ENCODE measurements around the gene SPTB.
"Not testable (repeated sequence)": the region's sequence is repeated elsewhere in the genome, so short reads cannot be mapped to it uniquely, and the experiment has no call there.

SPTB gene

DNA sequence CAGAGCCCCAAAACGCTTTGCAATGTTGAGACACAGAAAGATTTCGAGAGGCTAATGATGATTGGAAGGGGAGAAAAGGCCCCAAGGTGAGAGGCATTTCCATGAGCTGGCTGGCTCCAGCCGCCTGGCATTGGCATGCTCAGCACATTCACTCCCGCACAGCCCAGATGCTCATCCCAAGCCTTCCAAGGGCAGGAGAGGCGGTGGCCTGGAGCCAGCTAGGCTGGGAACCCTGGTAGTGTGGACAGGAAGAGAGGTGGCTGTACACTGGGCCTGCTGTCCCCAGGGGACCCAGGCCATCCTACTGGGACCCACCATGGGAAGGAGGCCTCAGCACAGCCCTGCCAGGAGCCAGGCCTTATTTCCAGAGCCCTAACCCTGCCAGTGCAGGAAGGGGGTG is 72.2 kb downstream of the SPTB start:
- Histone ChIP-seq H3K9me3 (no peaks in the 10 kb centered on the region), H3K4me1 (ENCODE audit: control insufficient read depth in 1 of 2, insufficient read depth in 1 of 2, low read depth in 1 of 2, low read length in 1 of 2) (no peaks in the 10 kb centered on the region), H3K27ac (no peak overlapping the region), H3K27me3 (peaks cover 22% of the 10 kb centered on the region), H3K36me3 (no peaks in the 10 kb centered on the region), H3K4me3 (ENCODE audit: low read depth in 1 of 2, low read length in 1 of 2) (no peak overlapping the region)
- TF ChIP-seq, protein P1, sequence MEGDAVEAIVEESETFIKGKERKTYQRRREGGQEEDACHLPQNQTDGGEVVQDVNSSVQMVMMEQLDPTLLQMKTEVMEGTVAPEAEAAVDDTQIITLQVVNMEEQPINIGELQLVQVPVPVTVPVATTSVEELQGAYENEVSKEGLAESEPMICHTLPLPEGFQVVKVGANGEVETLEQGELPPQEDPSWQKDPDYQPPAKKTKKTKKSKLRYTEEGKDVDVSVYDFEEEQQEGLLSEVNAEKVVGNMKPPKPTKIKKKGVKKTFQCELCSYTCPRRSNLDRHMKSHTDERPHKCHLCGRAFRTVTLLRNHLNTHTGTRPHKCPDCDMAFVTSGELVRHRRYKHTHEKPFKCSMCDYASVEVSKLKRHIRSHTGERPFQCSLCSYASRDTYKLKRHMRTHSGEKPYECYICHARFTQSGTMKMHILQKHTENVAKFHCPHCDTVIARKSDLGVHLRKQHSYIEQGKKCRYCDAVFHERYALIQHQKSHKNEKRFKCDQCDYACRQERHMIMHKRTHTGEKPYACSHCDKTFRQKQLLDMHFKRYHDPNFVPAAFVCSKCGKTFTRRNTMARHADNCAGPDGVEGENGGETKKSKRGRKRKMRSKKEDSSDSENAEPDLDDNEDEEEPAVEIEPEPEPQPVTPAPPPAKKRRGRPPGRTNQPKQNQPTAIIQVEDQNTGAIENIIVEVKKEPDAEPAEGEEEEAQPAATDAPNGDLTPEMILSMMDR (IDR thresholded peaks at IDR 0.05), result no peak

GRCh38 chr14:64806862-64807495 is 72.7 kb downstream of the SPTB start:
- no peaks in the 10 kb centered on the region for H3K9me3 ChIP-seq
- H3K4me1 ChIP-seq (ENCODE audit: control insufficient read depth in 1 of 2, insufficient read depth in 1 of 2, low read depth in 1 of 2, low read length in 1 of 2), result no peaks in the 10 kb centered on the region
- TF ChIP-seq, protein P1 (IDR thresholded peaks at IDR 0.05), result no peak
- peaks cover 16% of the 10 kb centered on the region for H3K27me3 ChIP-seq
- no peak overlapping the region for H3K4me3 ChIP-seq (ENCODE audit: low read depth in 1 of 2, low read length in 1 of 2)
- H3K36me3 ChIP-seq, result no peaks in the 10 kb centered on the region
- no peak overlapping the region for H3K27ac ChIP-seq

DNA sequence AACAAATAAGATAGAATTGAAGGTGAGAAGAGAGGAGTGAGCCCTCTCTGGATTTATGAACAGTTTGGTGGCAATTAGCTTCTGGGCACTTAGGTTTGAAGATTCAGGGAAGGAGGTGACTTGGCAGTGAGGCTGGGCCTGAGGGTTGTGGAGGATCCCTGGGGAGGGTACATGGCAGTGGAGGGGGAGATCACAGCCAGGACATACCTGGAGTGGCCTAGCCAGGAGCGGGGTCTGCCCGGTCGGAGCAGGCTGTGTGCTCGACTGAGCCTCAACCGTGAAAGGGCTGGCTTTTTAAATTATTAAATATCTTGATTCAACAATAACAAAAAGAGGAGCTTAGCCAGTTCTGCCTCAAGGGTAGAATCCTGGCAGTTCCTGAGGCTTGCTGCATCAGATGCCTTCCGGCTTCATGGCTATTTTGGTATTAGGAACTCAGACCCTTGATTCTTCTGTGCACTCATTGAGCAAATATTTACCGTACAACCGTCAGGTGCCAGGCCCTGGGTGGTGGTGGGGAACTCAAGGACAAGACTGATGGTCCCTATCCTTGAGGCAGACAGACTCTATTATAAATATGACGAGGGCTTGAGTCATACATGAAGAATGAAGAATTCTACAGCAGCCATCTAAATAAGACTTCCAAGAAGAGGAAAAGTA is 73.4 kb downstream of the SPTB start:
- Histone ChIP-seq H3K4me3 (ENCODE audit: low read depth in 1 of 2, low read length in 1 of 2) (no peak overlapping the region), H3K27me3 (peaks cover 10% of the 10 kb centered on the region), H3K9me3 (no peaks in the 10 kb centered on the region), H3K36me3 (no peaks in the 10 kb centered on the region), H3K4me1 (ENCODE audit: control insufficient read depth in 1 of 2, insufficient read depth in 1 of 2, low read depth in 1 of 2, low read length in 1 of 2) (no peaks in the 10 kb centered on the region), H3K27ac (no peak overlapping the region)
- TF ChIP-seq, protein P1 (IDR thresholded peaks at IDR 0.05), result no peak

- not testable (repeated sequence) for H3K9me3 ChIP-seq; H3K4me1 ChIP-seq (ENCODE audit: control insufficient read depth in 1 of 2, insufficient read depth in 1 of 2, low read depth in 1 of 2, low read length in 1 of 2); H3K27me3 ChIP-seq; H3K36me3 ChIP-seq; H3K4me3 ChIP-seq (ENCODE audit: low read depth in 1 of 2, low read length in 1 of 2); H3K27ac ChIP-seq
Measured at GRCh38 chr14:64805646-64806045, 74.1 kb downstream of the SPTB start.

DNA sequence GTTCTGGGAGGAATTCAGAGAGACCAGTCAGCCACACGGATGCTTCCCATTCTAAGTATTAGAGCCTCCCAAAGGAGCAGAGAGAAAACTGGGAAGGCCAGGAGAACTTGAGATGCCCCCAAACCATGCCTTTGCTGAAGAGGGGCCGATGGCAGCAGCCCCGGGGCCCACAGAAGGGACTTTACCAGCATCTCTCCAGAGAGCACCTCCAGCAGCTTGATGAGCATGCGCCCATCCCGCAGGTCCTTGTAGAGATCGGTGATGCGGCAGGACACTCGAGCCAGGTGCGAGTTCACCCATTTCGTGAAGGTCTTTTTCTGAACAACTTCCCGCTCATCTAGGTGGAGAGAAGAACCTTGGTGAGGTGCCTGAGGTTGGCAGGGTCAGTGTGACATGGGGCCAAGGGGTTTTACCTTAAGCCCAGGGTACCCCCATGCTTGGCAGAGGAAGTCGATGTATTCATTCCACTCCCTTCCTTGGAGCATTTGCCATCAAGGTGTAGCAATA is 74.9 kb downstream of the SPTB start:
- Histone ChIP-seq H3K27ac (no peak overlapping the region), H3K9me3 (no peaks in the 10 kb centered on the region), H3K27me3 (no peaks in the 10 kb centered on the region), H3K4me1 (ENCODE audit: control insufficient read depth in 1 of 2, insufficient read depth in 1 of 2, low read depth in 1 of 2, low read length in 1 of 2) (no peaks in the 10 kb centered on the region), H3K36me3 (no peaks in the 10 kb centered on the region), H3K4me3 (ENCODE audit: low read depth in 1 of 2, low read length in 1 of 2) (no peak overlapping the region)
- TF ChIP-seq, protein P1 (IDR thresholded peaks at IDR 0.05), result no peak

DNA sequence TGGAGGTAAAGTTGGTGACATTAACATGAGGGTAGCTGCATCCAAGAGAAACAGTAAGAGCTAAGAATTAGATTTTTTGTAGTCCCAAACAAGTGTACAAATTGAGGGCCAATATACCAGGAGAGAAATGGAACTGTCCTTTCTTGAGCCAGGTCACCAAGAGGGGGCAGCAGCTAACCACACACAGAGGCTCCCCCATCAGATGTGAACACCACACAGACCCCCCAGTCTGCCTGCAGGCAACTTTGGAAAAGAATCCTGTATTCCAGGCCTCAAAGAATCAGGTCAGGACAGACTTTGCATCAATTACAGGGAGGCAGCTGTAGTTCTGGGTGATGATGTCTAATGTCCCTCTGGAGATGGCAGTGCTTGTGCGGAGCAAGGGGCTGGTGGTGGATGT is 77.9 kb downstream of the SPTB start:
- H3K4me3 ChIP-seq (ENCODE audit: low read depth in 1 of 2, low read length in 1 of 2), result no peak overlapping the region
- H3K27me3 ChIP-seq, result peaks cover 9% of the 10 kb centered on the region
- H3K27ac ChIP-seq, result no peak overlapping the region
- H3K4me1 ChIP-seq (ENCODE audit: control insufficient read depth in 1 of 2, insufficient read depth in 1 of 2, low read depth in 1 of 2, low read length in 1 of 2), result no peaks in the 10 kb centered on the region
- no peaks in the 10 kb centered on the region for H3K9me3 ChIP-seq
- TF ChIP-seq, protein P1 (IDR thresholded peaks at IDR 0.05), result no peak
- no peaks in the 10 kb centered on the region for H3K36me3 ChIP-seq
